SK-N-SH (cell line): ENCODE results near the gene ALDH3A1. TPM values are rescaled to one million over a fixed set of nuclear protein-coding genes. Genes with fewer than 3 reads are reported as not detected.

Experiments used
- CTCF ChIA-PET: fragments of 300-600, 350-600 bp; formaldehyde crosslinking; extraction: SDS; loops from one replicate; lab custom pipeline; 2021; lab: Yijun Ruan, JAX
- POLR2A ChIA-PET: fragments of 350-600 bp; sonication (Branson Sonifier 250); formaldehyde crosslinking; extraction: SDS; loops from one replicate; lab custom pipeline; 2020; ENCODE audit warnings: antibody characterized with exemption, inconsistent platforms; lab: Yijun Ruan, JAX
- DNase-seq: peaks from one replicate; pipeline ENCODE4 v3.0.0; 2012
- H2AFZ ChIP-seq: fragments of 200-600 bp; sonication (generic); 2 replicates; pipeline ENCODE4 v1.8.1; 2016; ENCODE audit warnings: antibody characterized with exemption, mild to moderate bottlenecking, low read depth
- H3F3A ChIP-seq: fragments of 200-600 bp; sonication (generic); replicated peaks from 2 replicates; pipeline ENCODE3; 2016; ENCODE audit warnings: antibody characterized with exemption, mild to moderate bottlenecking; ENCODE audit not compliant: insufficient read depth
- H3K27ac ChIP-seq, 2 experiments: fragments of 200-500 bp in 1 of 2; fragments of 200-600 bp in 1 of 2; sonication (Bioruptor generic) in 1 of 2; sonication (generic), shearing (Covaris generic) in 1 of 2; 2 replicates each; pipeline versions ENCODE4 v1.5.1 to v1.6.1; 2014 to 2016; ENCODE audit warnings: low read depth in 2 of 2, inconsistent platforms in 1 of 2, low read length in 1 of 2, mild to moderate bottlenecking in 1 of 2, mixed read lengths in 1 of 2
- H3K27me3 ChIP-seq: fragments of 200-600 bp; sonication (generic), shearing (Covaris generic); 2 replicates; pipeline ENCODE4 v1.6.1; 2016; ENCODE audit warnings: mixed run types; ENCODE audit not compliant: insufficient read depth
- H3K36me3 ChIP-seq, 2 experiments: fragments of 200-500 bp in 1 of 2; fragments of 200-600 bp in 1 of 2; sonication (Bioruptor generic) in 1 of 2; sonication (generic) in 1 of 2; replicated peaks in 1 of 2; 2 replicates each; pipeline versions ENCODE3 to v1.5.1; 2014 to 2016; ENCODE audit warnings: low read length in 1 of 2, mild to moderate bottlenecking in 1 of 2; ENCODE audit not compliant: insufficient read depth in 2 of 2, control insufficient read depth in 1 of 2
- H3K4me1 ChIP-seq, 2 experiments: fragments of 200-500 bp in 1 of 2; fragments of 200-600 bp in 1 of 2; sonication (Bioruptor generic) in 1 of 2; sonication (generic), shearing (Covaris generic) in 1 of 2; 2 replicates each; pipeline versions ENCODE4 v1.5.1 to v1.6.1; 2014 to 2016; ENCODE audit warnings: low read depth in 1 of 2, low read length in 1 of 2, mixed run types in 1 of 2; ENCODE audit not compliant: insufficient read depth in 2 of 2, control insufficient read depth in 1 of 2
- H3K4me2 ChIP-seq: fragments of 200-600 bp; sonication (generic), shearing (Covaris generic); 2 replicates; pipeline ENCODE4 v1.6.1; 2017; ENCODE audit warnings: mixed run types
- H3K4me3 ChIP-seq, 2 experiments: fragments of 200-500 bp in 1 of 2; fragments of 200-600 bp in 1 of 2; sonication (Bioruptor generic) in 1 of 2; sonication (generic), shearing (Covaris generic) in 1 of 2; 2 replicates each; pipeline versions ENCODE4 v1.5.1 to v1.8.1; 2014 to 2016; ENCODE audit warnings: low read depth in 2 of 2, inconsistent platforms in 1 of 2, low read length in 1 of 2, mild to moderate bottlenecking in 1 of 2, mixed read lengths in 1 of 2, moderate library complexity in 1 of 2
- H3K79me2 ChIP-seq: fragments of 200-600 bp; sonication (generic); 2 replicates; pipeline ENCODE4 v1.8.1; 2017; ENCODE audit warnings: mild to moderate bottlenecking; ENCODE audit not compliant: insufficient read depth
- H3K9ac ChIP-seq: fragments of 200-600 bp; sonication (generic); 2 replicates; pipeline ENCODE4 v1.6.1; 2017; ENCODE audit warnings: mixed run types
- H3K9me2 ChIP-seq: fragments of 200-600 bp; sonication (generic); 2 replicates; pipeline ENCODE4 v1.6.1; 2017; ENCODE audit warnings: mixed run types
- H3K9me3 ChIP-seq: fragments of 200-600 bp; sonication (generic); 2 replicates; pipeline ENCODE4 v1.6.1; 2017; ENCODE audit warnings: mixed run types, mild to moderate bottlenecking, moderate library complexity
- H4K20me1 ChIP-seq: fragments of 200-600 bp; sonication (generic); 2 replicates; pipeline ENCODE4 v1.6.1; 2017; ENCODE audit warnings: mild to moderate bottlenecking, mixed run types; ENCODE audit not compliant: insufficient read depth
- CTCF ChIP-seq: fragments of 200-600 bp; sonication (generic); IDR thresholded peaks from 2 replicates; pipeline ENCODE4 v1.6.1; 2017; ENCODE audit warnings: antibody characterized with exemption, mild to moderate bottlenecking, moderate library complexity
- ELF1 ChIP-seq: IDR thresholded peaks from 2 replicates; pipeline ENCODE4 v1.4.0; 2012
- EZH2phosphoT487 ChIP-seq: fragments of 200-600 bp; sonication (generic); IDR thresholded peaks from 2 replicates; pipeline ENCODE4 v1.6.1; 2017; ENCODE audit warnings: low read depth, mixed run types, mild to moderate bottlenecking, antibody characterized with exemption, moderate library complexity, borderline replicate concordance
- FOSL2 ChIP-seq: IDR thresholded peaks from 2 replicates; pipeline ENCODE4 v1.4.0; 2012; ENCODE audit warnings: low read depth, mild to moderate bottlenecking, moderate library complexity, borderline replicate concordance
- FOXJ3 ChIP-seq: sonication (generic); formaldehyde crosslinking; IDR thresholded peaks from 2 replicates; pipeline ENCODE4 v1.5.1; 2020; ENCODE audit warnings: mild to moderate bottlenecking, missing genetic modification reagents
- FOXM1 ChIP-seq: IDR thresholded peaks from 2 replicates; pipeline ENCODE4 v1.4.0; 2012; ENCODE audit warnings: low read depth, mild to moderate bottlenecking
- GABPA ChIP-seq: IDR thresholded peaks from 2 replicates; pipeline ENCODE4 v1.4.0; 2012; ENCODE audit warnings: low read depth, mild to moderate bottlenecking
- GATA2 ChIP-seq: sonication (generic); formaldehyde crosslinking; IDR thresholded peaks from 2 replicates; pipeline ENCODE4 v1.5.0; 2020; ENCODE audit warnings: mild to moderate bottlenecking, missing genetic modification reagents
- JUND ChIP-seq: IDR thresholded peaks from 2 replicates; pipeline ENCODE4 v1.4.0; 2012
- MAX ChIP-seq: IDR thresholded peaks from 2 replicates; pipeline ENCODE4 v1.4.0; 2012; ENCODE audit warnings: low read depth
- MEF2A ChIP-seq: IDR thresholded peaks from 2 replicates; pipeline ENCODE4 v1.4.0; 2012; ENCODE audit warnings: low read depth, borderline replicate concordance
- MXI1 ChIP-seq: IDR thresholded peaks from 2 replicates; pipeline ENCODE4 v1.6.1; 2012; ENCODE audit warnings: mild to moderate bottlenecking, low read depth, low read length, improper control_type of control experiment
- PBX3 ChIP-seq: IDR thresholded peaks from 2 replicates; pipeline ENCODE4; 2012
- REST ChIP-seq: IDR thresholded peaks from 2 replicates; pipeline ENCODE4 v1.6.1; 2012; ENCODE audit warnings: mild to moderate bottlenecking, low read depth, low read length, moderate library complexity
- RFX5 ChIP-seq: IDR thresholded peaks from 2 replicates; pipeline ENCODE4 v1.6.1; 2012; ENCODE audit warnings: mild to moderate bottlenecking, improper control_type of control experiment, low read length
- SMC3 ChIP-seq: IDR thresholded peaks from 2 replicates; pipeline ENCODE4 v1.6.1; 2012; ENCODE audit warnings: low read depth, low read length, improper control_type of control experiment
- TEAD4 ChIP-seq: IDR thresholded peaks from 2 replicates; pipeline ENCODE4 v1.4.0; 2012; ENCODE audit warnings: mild to moderate bottlenecking, borderline replicate concordance; ENCODE audit not compliant: insufficient read depth
- USF1 ChIP-seq: IDR thresholded peaks from 2 replicates; pipeline ENCODE4 v1.4.0; 2012; ENCODE audit warnings: low read depth, borderline replicate concordance
- USF2 ChIP-seq: fragments of 150-350 bp; IDR thresholded peaks from 2 replicates; pipeline ENCODE4 v1.6.1; 2017; ENCODE audit warnings: antibody characterized with exemption, low read length, low read depth, borderline replicate concordance
- ZBTB33 ChIP-seq: IDR thresholded peaks from 2 replicates; pipeline ENCODE4 v1.4.0; 2012; ENCODE audit warnings: low read depth, borderline replicate concordance
- WGBS: methylation state at CpG from one replicate; pipeline ENCODE4 v1.1.6; 2017; ENCODE audit warnings: low lambda C conversion rate; 5-methylcytosine and 5-hydroxymethylcytosine counted together
- polyA plus RNA-seq, 3 experiments: library from polyadenylated mRNA; depleted of rRNA; stranded (reverse); fragments of >200 nt; gene quantifications; 2 replicates each; pipeline ENCODE4 v1.2.3, GENCODE V29; 2012

The ALDH3A1 gene
- polyA plus RNA-seq, 1 of the 3 experiments (the other 2 are of a cell fraction): 0.79 TPM

GRCh38 chr17:19748807-19749193, 702 bp upstream of the ALDH3A1 start:
- H3K4me1 ChIP-seq: peaks cover 15 to 16% of the 10 kb centered on the region in 2 experiments; a peak in 3 of 4 replicates
- POLR2A ChIA-PET: no interaction called here
- H3K27ac ChIP-seq: no peak overlapping the region
- H3K27me3 ChIP-seq: no peaks in the 10 kb centered on the region
- no peaks in the 10 kb centered on the region for H3K79me2 ChIP-seq
- CTCF ChIA-PET: interaction anchor here (1.5 to 3.8 kb wide), 4 partner anchors 12 to 22 kb away, joined by 3 to 25 read pairs (median 6); no protein-coding TSS in a partner anchor
- H3K9me2 ChIP-seq: no peaks in the 10 kb centered on the region
- no peak for TF ChIP-seq GABPA
- no peak for TF ChIP-seq ZBTB33
- TF ChIP-seq MEF2A: no peak
- TF ChIP-seq MAX: no peak
- TF ChIP-seq CTCF: no peak
- TF ChIP-seq SMC3: no peak
- TF ChIP-seq USF1: no peak
- TF ChIP-seq GATA2 (CRISPR knock-in tag): no peak
- no peak for TF ChIP-seq REST
- no peak for TF ChIP-seq RFX5
- TF ChIP-seq EZH2phosphoT487: no peak
- no peak for TF ChIP-seq TEAD4
- no peak for TF ChIP-seq PBX3
- no peak for TF ChIP-seq JUND
- TF ChIP-seq FOXM1: no peak
- TF ChIP-seq ELF1: no peak
- TF ChIP-seq USF2: no peak
- TF ChIP-seq FOXJ3 (CRISPR knock-in tag): no peak
- TF ChIP-seq FOSL2: no peak
- no peak for TF ChIP-seq MXI1
- no peaks in the 10 kb centered on the region for H3K9me3 ChIP-seq
- no peaks in the 10 kb centered on the region for H3K36me3 ChIP-seq
- WGBS: 77% methylated on average over 13 of the region's 13 CpGs
- no peak overlapping the region for H3K4me3 ChIP-seq
- no peak overlapping the region for H3K9ac ChIP-seq
- DNase-seq: no peak
- H3F3A ChIP-seq: peaks cover 11% of the 10 kb centered on the region
- H2AFZ ChIP-seq: no peak overlapping the region
- H3K4me2 ChIP-seq: no peak overlapping the region
- H4K20me1 ChIP-seq: no peaks in the 10 kb centered on the region
